ENCODE results near the gene ZNG1A.
"Not testable (repeated sequence)": the region's sequence is repeated elsewhere in the genome, so short reads cannot be mapped to it uniquely, and the experiment has no call there.

Gene ZNG1A

DNA sequence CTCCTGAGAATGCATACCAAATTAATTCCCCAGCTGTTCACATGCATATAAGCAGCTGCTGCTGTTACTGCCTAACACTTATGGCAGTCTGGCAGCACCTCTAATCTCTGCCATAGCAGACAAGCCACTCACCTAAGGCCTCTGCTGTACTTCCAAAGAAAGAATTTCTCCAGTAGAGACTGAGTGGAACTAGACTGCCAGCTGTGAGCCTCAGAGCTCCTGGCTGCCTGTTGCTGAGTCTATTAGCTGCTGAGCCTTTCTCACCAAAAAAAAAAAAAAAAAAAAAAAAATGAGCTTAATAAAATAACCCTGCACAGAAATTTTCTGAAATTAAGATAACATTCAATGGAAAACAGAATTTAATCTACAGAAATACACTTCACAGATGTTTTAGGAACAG is 27.7 kb downstream of the ZNG1A start:
- ATAC-seq (ENCODE audit: low read depth); DNase-seq (ENCODE audit: low spot score); H3K27ac ChIP-seq (ENCODE audit: poor library complexity, severe bottlenecking); H3K27me3 ChIP-seq (ENCODE audit: insufficient read depth, poor library complexity, severe bottlenecking); H3K4me3 ChIP-seq (ENCODE audit: severe bottlenecking); H3K9me3 ChIP-seq (ENCODE audit: severe bottlenecking); H3K36me3 ChIP-seq (ENCODE audit: low read depth); H3K4me1 ChIP-seq (ENCODE audit: insufficient read depth, poor library complexity, severe bottlenecking): not testable (repeated sequence)

DNA sequence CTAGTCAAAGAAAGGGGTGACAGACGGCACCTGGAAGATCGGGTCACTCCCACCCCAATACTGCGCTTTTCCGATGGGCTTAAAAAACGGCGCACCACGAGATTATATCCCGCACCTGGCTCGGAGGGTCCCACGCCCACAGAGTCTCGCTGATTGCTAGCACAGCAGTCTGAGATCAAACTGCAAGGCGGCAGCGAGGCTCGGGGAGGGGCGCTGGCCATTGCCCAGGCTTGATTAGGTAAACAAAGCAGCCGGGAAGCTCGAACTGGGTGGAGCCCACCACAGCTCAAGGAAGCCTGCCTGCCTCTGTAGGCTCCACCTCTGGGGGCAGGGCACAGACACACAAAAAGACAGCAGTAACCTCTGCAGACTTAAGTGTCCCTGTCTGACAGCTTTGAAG is 39.0 kb downstream of the ZNG1A start:
- not testable (repeated sequence) for H3K27ac ChIP-seq (ENCODE audit: poor library complexity, severe bottlenecking); H3K4me1 ChIP-seq (ENCODE audit: insufficient read depth, poor library complexity, severe bottlenecking); ATAC-seq (ENCODE audit: low read depth); H3K9me3 ChIP-seq (ENCODE audit: severe bottlenecking); DNase-seq (ENCODE audit: low spot score); H3K27me3 ChIP-seq (ENCODE audit: insufficient read depth, poor library complexity, severe bottlenecking); H3K4me3 ChIP-seq (ENCODE audit: severe bottlenecking); H3K36me3 ChIP-seq (ENCODE audit: low read depth)

DNA sequence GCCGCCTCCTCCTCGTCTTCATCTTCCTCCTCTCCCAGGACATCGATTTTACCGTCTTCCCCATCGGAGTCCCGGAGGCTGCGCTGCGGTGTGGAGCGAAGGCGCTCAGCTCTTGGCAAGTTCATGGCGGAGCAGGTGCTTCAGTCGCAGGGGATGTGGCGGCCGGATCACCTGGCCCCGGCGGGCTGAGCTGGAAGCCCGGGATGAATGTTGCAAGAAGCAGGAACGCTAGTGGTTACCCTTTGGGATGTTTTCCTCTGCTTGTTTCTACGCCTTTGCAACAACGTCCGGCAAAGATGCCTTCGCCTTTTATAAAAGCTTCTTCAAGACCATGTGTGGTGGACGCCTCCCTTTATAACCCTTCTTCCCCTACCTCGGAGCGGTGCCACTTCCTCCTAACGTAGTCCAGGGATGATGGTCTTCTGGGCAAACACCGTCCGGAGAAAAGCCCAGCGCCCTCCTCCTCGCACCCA is 60.8 kb downstream of the ZNG1A start, which contains the start of gene FOXD4:
Gene FOXD4, minus strand, starts transcription at position 423 of the 473 bp plus-strand sequence. Its CDS starts 298 bp downstream, at position 125.
- not testable (repeated sequence) for H3K9me3 ChIP-seq (ENCODE audit: severe bottlenecking); H3K36me3 ChIP-seq (ENCODE audit: low read depth); H3K27ac ChIP-seq (ENCODE audit: poor library complexity, severe bottlenecking); H3K4me1 ChIP-seq (ENCODE audit: insufficient read depth, poor library complexity, severe bottlenecking); DNase-seq (ENCODE audit: low spot score); ATAC-seq (ENCODE audit: low read depth); H3K4me3 ChIP-seq (ENCODE audit: severe bottlenecking)
- H3K27me3 ChIP-seq (ENCODE audit: insufficient read depth, poor library complexity, severe bottlenecking) = peaks cover 34% of the 10 kb centered on the region

DNA sequence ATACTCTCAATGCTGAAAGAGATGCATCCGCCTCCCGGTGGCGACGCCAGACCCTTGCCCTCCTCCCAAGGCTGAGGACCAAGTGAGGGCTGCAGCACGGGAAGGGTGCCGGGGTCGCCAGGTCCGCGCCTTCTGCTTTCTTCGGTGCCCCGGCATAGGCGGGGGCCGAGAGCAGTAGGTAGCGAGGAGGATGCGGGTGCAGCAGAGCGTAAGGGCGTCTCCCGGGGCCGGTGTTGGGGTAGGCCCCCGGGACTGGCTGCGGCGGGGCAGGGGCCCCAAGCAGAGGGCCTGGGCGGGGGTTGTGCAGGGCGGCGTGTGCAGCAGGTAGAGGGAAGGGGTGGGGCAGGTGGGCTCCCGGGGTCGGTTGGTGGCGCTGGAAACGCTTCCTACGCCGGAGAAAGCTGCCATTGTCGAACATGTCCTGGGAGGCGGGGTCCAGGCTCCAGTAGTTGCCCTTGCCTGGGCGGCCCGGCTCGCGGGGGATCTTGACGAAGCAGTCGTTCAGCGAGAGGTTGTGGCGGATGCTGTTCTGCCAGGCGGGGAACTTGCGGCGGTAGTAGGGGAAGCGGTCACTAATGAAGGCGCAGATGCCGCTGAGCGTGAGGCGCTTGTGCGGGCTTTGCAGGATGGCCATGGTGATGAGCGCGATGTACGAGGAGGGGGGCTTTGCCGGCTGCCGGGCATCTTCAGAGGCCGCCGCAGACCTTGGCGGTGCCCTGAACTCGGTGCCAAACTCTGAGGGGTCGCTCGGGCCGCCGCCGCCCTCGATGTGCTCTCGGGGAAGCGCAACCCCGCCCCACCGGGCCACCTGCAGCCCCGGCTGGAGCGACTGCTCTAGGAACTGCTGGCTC is 61.5 kb downstream of the ZNG1A start:
- not testable (repeated sequence) for H3K36me3 ChIP-seq (ENCODE audit: low read depth); ATAC-seq (ENCODE audit: low read depth); DNase-seq (ENCODE audit: low spot score); H3K9me3 ChIP-seq (ENCODE audit: severe bottlenecking); H3K4me3 ChIP-seq (ENCODE audit: severe bottlenecking); H3K27ac ChIP-seq (ENCODE audit: poor library complexity, severe bottlenecking); H3K4me1 ChIP-seq (ENCODE audit: insufficient read depth, poor library complexity, severe bottlenecking)
- H3K27me3 ChIP-seq (ENCODE audit: insufficient read depth, poor library complexity, severe bottlenecking) = peaks cover 40% of the 10 kb centered on the region

DNA sequence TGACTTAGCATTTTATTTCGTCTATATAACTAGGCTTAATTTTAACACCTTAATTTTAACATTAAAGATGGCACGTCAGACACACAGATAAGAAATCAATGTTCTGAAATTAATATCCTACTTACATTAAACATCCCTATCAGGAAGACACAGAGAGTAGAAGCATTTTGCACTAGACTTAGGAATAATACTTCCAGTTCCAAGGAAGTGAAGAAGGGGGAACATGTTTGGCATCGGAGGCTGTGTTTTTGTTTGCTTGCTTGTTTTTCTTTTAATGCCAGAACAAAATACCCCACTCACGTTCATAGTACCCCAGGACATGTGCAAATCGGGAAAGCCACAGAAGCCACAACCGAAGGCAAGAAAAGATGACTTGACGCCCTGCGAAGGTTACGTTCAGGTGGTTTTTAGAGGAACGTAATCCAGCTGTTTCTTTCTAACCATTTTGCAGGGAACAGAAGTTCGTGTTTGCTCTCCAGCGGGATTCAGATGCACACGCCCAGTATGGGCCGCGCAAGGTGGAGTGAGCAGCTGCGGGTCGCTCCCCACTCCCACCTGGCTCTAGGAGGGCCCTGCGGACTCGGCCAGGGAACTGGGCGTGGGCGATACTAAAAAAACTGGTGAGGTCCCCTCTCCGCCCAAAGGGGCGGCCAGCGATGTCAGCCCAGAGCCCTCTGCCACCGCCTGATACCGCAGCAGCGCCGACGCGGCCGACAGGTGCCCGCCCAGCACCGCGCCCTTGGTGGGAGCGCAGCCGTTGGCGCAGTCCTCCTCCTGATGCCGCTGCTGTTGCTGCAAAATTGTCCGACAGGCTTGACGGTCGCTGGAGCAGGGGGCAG is 62.4 kb downstream of the ZNG1A start:
- ATAC-seq (ENCODE audit: low read depth); H3K4me3 ChIP-seq (ENCODE audit: severe bottlenecking); H3K36me3 ChIP-seq (ENCODE audit: low read depth); H3K9me3 ChIP-seq (ENCODE audit: severe bottlenecking); H3K27ac ChIP-seq (ENCODE audit: poor library complexity, severe bottlenecking); H3K4me1 ChIP-seq (ENCODE audit: insufficient read depth, poor library complexity, severe bottlenecking); DNase-seq (ENCODE audit: low spot score): not testable (repeated sequence)
- peaks cover 41% of the 10 kb centered on the region for H3K27me3 ChIP-seq (ENCODE audit: insufficient read depth, poor library complexity, severe bottlenecking)

DNA sequence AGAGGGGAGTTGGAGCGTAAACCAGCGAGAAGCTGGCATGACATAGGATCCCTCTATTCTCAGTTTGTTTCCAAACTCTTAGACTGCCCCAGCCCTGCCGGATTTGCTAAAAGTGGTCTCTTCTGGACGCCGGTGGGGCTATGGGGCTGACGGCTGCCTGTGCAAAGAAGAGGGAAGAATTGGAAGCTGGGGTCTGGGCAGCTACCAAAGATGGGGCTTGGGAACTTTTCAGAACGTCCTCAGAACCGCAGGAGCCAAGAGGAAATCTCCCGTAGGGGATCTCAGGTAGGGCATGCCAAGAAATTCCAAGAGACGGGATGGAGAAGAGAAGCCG is 63.8 kb downstream of the ZNG1A start:
- not testable (repeated sequence) for H3K4me3 ChIP-seq (ENCODE audit: severe bottlenecking); H3K36me3 ChIP-seq (ENCODE audit: low read depth); H3K9me3 ChIP-seq (ENCODE audit: severe bottlenecking); H3K4me1 ChIP-seq (ENCODE audit: insufficient read depth, poor library complexity, severe bottlenecking); ATAC-seq (ENCODE audit: low read depth); DNase-seq (ENCODE audit: low spot score); H3K27ac ChIP-seq (ENCODE audit: poor library complexity, severe bottlenecking)
- peaks cover 46% of the 10 kb centered on the region for H3K27me3 ChIP-seq (ENCODE audit: insufficient read depth, poor library complexity, severe bottlenecking)

DNA sequence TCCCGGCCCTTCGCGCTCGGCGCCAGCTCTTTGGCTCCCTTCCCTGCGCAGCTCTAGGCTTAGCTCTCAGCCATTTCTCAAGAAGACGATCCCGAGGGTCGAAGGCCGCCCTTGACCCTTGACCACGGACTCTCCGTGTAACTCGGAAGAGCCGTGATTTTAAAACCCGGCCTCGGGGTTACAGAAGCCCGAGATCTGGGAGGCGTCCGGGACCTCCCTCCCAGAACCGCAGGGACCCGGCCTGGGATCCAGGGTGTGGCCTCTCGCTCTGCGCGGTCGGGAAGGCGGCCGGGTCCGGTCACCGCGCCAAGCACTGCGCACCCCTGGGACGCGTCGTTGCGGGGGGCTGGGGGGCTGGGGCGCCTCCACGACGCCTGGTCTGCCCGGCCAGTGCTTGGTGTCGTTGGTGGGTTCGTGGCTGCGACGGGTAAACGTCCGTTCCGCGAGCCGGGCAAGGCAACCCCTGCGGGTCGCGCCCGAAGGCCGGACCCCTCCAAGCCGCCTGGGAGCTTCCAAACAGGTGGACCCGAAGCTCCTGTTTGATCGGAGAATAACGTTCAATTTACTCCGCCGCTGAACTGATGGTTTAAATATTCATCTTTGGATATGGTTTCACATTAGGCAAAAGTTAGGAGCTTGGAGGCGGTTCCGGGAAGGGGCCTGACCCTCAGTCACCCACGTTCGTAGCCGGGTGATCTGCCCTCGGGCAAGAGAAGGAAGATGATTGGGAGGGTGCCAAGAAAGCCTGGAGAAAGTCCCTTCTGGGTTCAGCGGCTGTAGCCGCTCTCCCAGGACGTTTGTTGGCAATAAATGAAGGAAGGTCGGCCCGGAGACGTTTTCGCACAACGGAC is 64.4 kb downstream of the ZNG1A start:
- H3K4me3 ChIP-seq (ENCODE audit: severe bottlenecking); DNase-seq (ENCODE audit: low spot score); H3K9me3 ChIP-seq (ENCODE audit: severe bottlenecking); H3K4me1 ChIP-seq (ENCODE audit: insufficient read depth, poor library complexity, severe bottlenecking); H3K27ac ChIP-seq (ENCODE audit: poor library complexity, severe bottlenecking); H3K36me3 ChIP-seq (ENCODE audit: low read depth): not testable (repeated sequence)
- ATAC-seq (ENCODE audit: low read depth) = peak; percentile 33
- H3K27me3 ChIP-seq (ENCODE audit: insufficient read depth, poor library complexity, severe bottlenecking) = peaks cover 51% of the 10 kb centered on the region

DNA sequence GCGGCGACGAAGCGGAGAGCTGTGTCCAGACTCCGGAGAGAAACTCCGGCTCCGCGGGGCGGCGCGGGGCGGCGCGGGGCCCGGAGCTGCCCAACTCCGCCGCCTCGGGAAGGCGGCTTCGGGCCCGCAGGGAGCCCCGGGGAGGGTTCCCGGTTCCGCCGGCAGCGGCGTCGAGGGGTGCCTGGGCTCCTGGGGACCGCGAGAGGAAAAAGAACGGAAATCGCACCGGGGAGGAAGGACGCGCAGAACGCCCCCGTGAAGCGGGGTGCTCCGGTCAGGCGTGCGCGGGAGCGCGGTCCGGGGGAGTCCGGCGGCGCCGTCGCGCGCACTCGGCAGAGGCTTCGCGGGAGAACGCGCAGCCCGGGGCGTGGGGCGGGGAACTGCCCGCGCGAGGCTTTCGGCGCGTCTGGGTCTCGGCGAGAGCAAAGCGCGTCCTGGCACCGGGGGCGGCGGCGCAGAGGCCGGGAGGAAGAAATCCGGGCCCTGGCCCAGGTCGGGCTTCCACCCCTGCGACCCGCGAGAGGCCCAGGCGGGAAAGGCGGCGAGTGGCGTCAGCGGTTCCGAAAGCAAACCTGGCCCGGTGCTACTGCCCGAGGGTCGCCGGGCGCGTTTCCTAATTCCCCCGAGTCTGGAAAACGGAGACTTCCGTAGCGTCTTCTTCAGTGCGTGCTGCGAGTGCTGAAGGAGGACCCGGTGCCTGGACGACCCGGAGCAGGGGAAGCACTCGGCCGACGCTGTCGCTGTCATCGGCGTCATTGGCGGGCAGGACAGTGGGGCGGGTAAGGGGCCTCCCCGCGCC is 65.2 kb downstream of the ZNG1A start:
- Histone ChIP-seq H3K4me3 (ENCODE audit: severe bottlenecking) (peak overlapping the region; percentile 14), H3K27me3 (ENCODE audit: insufficient read depth, poor library complexity, severe bottlenecking) (peaks cover 58% of the 10 kb centered on the region)
- H3K9me3 ChIP-seq (ENCODE audit: severe bottlenecking); DNase-seq (ENCODE audit: low spot score); H3K4me1 ChIP-seq (ENCODE audit: insufficient read depth, poor library complexity, severe bottlenecking); H3K27ac ChIP-seq (ENCODE audit: poor library complexity, severe bottlenecking); H3K36me3 ChIP-seq (ENCODE audit: low read depth): not testable (repeated sequence)
- peak; percentile 37 for ATAC-seq (ENCODE audit: low read depth)

DNA sequence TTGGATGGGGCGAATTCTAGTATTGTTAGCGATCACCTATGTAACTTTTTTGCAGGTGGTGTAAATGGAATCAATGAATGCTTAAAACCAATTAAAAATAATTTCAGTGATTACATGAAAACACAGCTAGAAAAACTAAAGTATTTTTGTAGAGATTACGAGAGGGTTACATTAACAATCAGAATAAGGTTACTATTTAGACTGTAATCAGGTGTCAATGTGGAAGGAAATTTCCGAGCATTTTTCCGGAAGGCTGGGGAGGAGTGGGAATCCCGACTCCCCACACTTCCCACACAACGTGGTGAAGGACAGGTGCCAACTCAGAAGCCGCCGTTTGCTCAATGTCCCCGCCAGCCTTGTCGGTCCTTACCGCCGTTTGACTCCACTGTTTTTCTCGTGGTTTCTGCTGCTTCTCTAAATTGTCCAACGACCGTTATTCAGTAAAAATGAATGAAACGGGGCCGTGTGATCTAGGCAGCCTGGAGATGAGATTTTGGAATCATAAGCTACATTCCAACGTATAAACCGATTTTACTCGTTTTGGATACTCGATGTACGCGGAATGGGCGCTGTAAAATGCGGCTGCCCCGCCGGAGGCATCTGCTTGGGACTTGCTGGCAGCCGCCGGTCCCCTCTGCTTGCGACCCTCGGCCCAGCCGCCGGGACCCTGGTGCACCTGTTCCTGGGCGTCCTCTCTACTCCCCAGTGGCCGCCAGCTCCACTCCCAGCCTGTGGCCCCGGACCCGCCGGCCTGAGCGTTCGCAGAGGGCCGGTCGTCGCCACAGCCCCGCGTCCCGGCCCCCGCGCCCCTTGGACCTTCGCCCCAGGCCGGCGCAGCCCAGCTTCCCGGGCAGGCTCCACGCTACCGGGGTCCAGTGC is 66.0 kb downstream of the ZNG1A start:
- ATAC-seq (ENCODE audit: low read depth); H3K27ac ChIP-seq (ENCODE audit: poor library complexity, severe bottlenecking); H3K9me3 ChIP-seq (ENCODE audit: severe bottlenecking); H3K36me3 ChIP-seq (ENCODE audit: low read depth); DNase-seq (ENCODE audit: low spot score); H3K4me1 ChIP-seq (ENCODE audit: insufficient read depth, poor library complexity, severe bottlenecking); H3K4me3 ChIP-seq (ENCODE audit: severe bottlenecking): not testable (repeated sequence)
- H3K27me3 ChIP-seq (ENCODE audit: insufficient read depth, poor library complexity, severe bottlenecking) = peaks cover 58% of the 10 kb centered on the region

All from RWPE2 (cell line).